OCI-M1 (cell line): ENCODE data around the gene PAK5.

Source experiments
- DNase-seq: peaks from one replicate; lab custom pipeline; 2025; lab: John Stamatoyannopoulos, UW

The PAK5 gene

DNA sequence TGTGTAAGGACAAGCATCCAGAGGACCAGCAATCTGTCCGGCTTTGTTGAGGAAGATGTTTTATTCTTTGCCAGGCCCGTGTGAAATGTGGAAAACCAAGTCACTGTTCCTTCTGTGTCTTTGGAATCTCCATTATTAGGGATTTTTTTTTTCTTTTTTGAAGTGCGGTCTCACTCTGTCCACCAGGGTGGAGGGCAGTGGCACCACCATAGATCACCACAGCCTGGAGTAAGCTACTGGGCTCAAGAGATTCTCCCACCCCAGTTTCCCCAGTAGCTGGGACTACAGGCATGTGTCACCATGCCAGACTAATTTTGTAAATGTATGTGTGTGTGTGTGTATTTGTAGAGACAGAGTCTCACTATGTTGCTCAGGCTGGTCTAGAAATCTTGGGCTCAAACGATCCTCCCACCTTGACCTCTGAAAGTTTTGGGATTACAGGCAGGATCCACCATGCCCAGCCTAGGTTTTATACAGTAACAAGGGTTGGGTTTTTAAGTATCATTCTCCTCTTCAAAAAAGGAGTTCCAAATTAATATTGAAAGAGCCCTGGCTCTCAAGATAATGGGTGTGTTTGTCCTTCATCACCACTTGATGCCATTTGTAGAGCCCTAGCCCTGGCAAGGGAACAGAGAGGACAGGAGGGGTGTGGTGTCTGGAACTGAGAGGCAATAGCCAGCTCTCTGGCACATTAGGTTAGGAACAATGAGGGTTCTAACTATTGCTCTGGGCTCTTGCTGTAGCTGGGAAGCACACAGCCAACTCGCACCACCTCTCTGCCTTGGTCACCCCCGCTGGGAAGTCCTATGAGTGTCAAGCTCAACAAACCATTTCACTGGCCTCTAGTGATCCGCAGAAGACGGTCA, 321.3 kb downstream of the PAK5 start:
- no peak for DNase-seq

- no peak for DNase-seq
Measured at GRCh38 chr20:9516234-9516871, 322.5 kb downstream of the PAK5 start.

DNA sequence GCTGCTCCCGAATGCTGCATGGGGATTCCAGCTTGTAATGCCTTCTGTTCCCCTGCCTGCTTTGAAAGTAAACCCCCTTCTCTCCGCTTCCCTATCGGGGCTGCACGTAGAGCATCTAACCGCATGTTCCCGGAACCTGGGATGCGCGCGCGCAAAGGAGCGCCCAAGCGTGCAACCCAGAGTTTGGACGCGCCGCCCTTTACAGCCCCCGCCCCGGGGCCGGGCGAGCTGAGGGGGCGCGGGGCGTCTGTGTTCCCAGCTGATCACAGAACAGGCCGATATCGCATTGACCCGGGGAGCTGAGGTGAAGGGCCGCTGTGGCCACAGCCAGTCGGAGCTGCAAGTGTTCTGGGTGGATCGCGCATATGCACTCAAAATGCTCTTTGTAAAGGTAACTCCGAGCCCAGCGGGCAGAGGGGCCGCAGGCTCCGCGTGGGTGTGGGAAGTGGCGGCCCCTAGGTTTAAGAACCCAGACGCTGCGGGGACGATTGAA, 323.1 kb downstream of the PAK5 start:
- no peak for DNase-seq

GRCh38 chr20:9515214-9515585, 323.7 kb downstream of the PAK5 start:
- no peak for DNase-seq

- DNase-seq = no peak
Measured at GRCh38 chr20:9514461-9515213, 324.2 kb downstream of the PAK5 start, which contains the start of gene LAMP5. Gene LAMP5, plus strand, starts transcription at chr20:9514590. Its CDS starts 263 bp downstream, at chr20:9514853.

- no peak for DNase-seq
Measured at GRCh38 chr20:9514072-9514460, 324.8 kb downstream of the PAK5 start.

DNA sequence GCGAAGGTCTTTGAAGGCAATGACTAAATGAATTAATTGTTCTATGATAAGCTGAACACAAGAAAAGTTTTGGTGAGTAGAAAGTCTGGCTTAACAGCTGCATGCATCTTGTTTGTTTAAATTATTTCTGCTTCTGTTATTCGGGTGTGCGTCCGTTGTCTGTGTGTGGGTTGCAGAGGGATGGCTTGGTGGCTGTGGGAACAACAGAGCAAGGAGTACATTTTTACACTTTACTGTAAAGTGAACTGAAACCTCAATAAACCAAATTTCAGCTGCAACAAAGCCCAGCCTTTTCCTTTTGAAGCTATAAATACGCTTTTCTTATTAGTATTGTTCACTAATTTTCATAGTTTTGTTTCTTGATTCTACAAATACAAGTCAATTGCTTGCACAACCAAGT, 328.0 kb downstream of the PAK5 start:
- DNase-seq = no peak

DNA sequence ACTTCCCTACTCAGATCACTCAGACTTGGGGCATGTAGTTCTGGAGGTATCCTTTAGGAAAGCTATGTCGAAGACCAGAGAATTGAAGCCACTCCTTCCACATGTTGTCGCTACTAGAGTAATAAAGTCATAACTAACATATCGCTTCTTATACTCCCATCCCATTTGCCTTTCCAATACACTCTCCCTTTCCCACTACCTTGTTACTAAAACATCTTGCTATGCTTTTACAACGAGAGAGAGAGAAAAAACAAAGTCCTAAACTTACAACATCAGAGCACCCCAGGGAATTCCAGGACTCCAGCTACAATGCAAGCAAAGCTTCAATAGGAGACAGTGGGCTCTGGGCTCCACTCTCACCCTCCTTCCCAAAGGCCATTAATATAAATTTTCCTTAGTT, 329.6 kb downstream of the PAK5 start:
- no peak for DNase-seq

- DNase-seq = no peak
Measured at GRCh38 chr20:9508696-9509178, 330.1 kb downstream of the PAK5 start.

DNA sequence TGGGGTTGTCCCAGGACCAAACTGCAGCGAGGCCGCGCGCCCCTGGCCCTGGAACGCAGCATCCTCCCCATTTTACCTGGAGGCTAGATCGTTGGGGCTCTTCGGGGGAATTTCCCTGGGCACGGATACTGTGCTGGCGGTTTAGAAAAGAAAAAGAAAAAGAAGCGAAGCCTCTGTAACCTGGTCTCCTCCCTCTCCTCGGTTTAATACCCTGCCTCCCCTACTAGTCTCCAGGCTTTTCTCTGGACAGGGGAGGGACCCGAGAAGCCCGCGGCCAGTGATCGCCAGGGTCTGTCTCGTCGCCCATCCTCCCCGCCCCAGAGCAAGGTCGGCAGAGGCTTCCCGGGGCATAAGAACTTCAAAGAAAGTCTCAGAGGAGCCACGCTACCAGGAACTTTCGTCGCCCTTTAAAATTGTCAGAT, 330.6 kb downstream of the PAK5 start:
- no peak for DNase-seq

DNA sequence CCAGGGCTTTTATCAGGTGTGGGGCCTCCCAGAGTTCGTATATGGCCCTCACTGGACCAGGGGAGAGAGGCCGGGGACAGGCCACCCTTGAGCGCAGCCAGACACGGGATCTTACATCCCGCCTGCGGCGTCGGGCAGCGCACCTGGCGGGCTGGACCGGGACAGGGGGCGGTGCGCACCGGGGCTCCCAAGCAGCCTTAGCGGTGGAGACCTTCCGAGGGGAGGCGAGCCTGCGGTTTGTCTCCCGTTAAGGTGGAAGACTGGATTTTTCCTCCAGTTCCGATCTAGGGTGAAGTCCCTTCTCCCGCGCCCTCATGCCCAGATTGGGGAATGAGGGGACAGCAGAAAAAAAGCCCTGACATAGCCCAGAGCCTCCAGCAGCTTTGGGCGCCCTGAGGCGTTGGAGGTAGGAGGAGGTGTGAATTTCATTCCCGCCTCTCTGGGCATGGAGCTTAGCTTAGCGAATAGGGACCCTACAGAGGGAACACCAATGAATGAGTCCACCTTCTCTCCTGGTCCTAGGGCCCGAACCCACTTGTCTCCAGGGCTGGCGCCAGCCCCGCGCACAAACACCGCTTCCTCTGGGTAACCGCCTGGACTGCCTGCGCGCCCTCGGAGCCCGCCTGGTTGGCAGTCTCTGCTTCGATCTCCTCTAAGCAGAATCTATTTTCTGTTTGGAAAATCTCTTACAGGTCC, 331.2 kb downstream of the PAK5 start:
- no peak for DNase-seq

GRCh38 chr20:9506964-9507369, 331.9 kb downstream of the PAK5 start:
- DNase-seq = no peak

GRCh38 chr20:9506280-9506821, 332.5 kb downstream of the PAK5 start:
- DNase-seq = no peak

GRCh38 chr20:9503526-9504245, 335.2 kb downstream of the PAK5 start:
- DNase-seq = peak; percentile 71

DNA sequence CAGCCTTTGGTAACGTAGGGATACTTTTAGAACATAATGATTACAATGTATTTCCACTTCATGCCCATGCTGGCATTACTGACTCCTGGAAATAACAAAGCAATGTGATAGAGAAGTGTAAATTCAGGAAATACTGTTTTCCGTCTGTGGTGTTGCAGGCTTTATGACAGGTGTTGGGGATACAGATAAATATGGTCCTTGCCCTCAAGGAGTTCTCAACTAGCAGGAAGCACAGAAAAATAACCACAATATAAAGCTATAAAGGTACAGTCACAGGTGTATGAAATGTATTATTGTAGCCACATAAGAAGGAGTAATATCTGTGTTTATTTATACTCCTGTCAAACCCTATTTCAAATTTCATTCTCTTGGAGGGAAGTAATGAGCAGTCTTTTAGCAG, 337.4 kb downstream of the PAK5 start:
- no peak for DNase-seq

GRCh38 chr20:9500121-9500520, 338.8 kb downstream of the PAK5 start:
- DNase-seq = peak; percentile 19

GRCh38 chr20:9499126-9499899, 339.6 kb downstream of the PAK5 start:
- peak; percentile 14 for DNase-seq

- no peak for DNase-seq
Measured at GRCh38 chr20:9498322-9498721, 340.6 kb downstream of the PAK5 start.

- DNase-seq = no peak
Measured at GRCh38 chr20:9496155-9496554, 342.7 kb downstream of the PAK5 start.

DNA sequence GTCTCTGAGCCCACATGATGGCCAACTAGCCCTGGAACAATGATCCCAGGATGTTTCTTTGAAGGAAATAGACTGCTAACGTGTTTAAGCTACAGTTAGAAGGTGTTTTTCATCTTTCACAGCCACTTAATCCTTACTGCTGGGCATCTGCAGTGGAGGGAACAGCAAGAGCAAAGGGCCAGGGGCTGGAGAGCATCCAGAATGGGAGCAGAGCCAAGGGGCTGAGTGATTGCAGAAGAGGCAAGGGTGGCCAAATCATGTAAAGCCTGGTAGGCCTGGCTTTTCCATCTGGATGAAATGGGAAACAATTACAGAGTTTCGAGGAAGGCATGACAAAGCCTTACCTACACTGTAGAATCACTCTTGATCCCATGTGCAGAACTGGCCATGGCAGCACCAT, 343.2 kb downstream of the PAK5 start:
- no peak for DNase-seq
